GM12878 (cell line): ENCODE results near the gene ARX. TPM values are rescaled to one million over a fixed set of nuclear protein-coding genes. Genes with fewer than 3 reads are reported as not detected.
A peak's percentile ranks its signal among the peaks of the same experiment; 100 is the strongest.

Experiments
- ATAC-seq: fragments of 200-7000 bp; cut with Tn5 transposase; 3 replicates; pipeline ENCODE4 v1.9.1; 2020; ENCODE audit warnings: mild to moderate bottlenecking, moderate library complexity
- BruUV-seq: library from RNA; stranded (reverse); fragments of 400-500 nt; replicated peaks from 2 replicates; lab custom pipeline; 2021; lab: Mats Ljungman, UMichigan
- CTCF ChIA-PET: fragments of 300-600 bp; sonication (Branson Sonifier 250); formaldehyde crosslinking; extraction: SDS; loops from one replicate; lab custom pipeline; 2021; ENCODE audit warnings: inconsistent platforms; lab: Yijun Ruan, JAX
- POLR2A ChIA-PET: fragments of 350-600 bp; formaldehyde crosslinking; extraction: SDS; loops from one replicate; lab custom pipeline; 2021; ENCODE audit warnings: inconsistent platforms; lab: Charles Lee
- RAD21 ChIA-PET: fragments of 300-600 bp; sonication (Branson Sonifier 250); formaldehyde crosslinking; loops from one replicate; lab custom pipeline; 2023; ENCODE audit warnings: antibody characterized with exemption; ENCODE audit not compliant: unreplicated experiment; lab: Charles Lee
- SMC1A ChIA-PET: fragments of 300-600 bp; sonication (Branson Sonifier 250); formaldehyde crosslinking; loops from one replicate; lab custom pipeline; 2023; ENCODE audit not compliant: unreplicated experiment, uncharacterized antibody; lab: Charles Lee
- DNase-seq: peaks from one replicate; pipeline ENCODE4 v3.0.0-alpha.2; 2011; ENCODE audit warnings: low read depth, low spot score
- FAIRE-seq: peaks from 3 replicates; lab custom pipeline; 2011; peaks lifted over from hg19 to GRCh38; lab: Jason Lieb, UNC
- H2AFZ ChIP-seq: 2 replicates; pipeline ENCODE4 v1.6.0; 2011; ENCODE audit warnings: low read depth, low read length, control low read depth; ENCODE audit not compliant: control insufficient read depth
- H3K27ac ChIP-seq: 2 replicates; pipeline ENCODE4 v1.5.1; 2011; ENCODE audit warnings: control low read depth; ENCODE audit not compliant: control insufficient read depth, insufficient read depth
- H3K27me3 ChIP-seq, 2 experiments: replicated peaks in 1 of 2; 2 replicates each; pipeline versions ENCODE4 v1.6.0 to v1.6.1; 2011; ENCODE audit warnings: low read length in 1 of 2; ENCODE audit not compliant: control insufficient read depth in 2 of 2, insufficient read depth in 2 of 2
- H3K36me3 ChIP-seq, 2 experiments: 2 replicates each; pipeline ENCODE4 v1.5.1; 2011; ENCODE audit warnings: low read length in 1 of 2; ENCODE audit not compliant: control insufficient read depth in 2 of 2, insufficient read depth in 2 of 2
- H3K4me1 ChIP-seq: 2 replicates; pipeline ENCODE4 v1.6.1; 2011; ENCODE audit warnings: mild to moderate bottlenecking, low read length, moderate library complexity, mixed read lengths; ENCODE audit not compliant: control insufficient read depth, insufficient read depth
- H3K4me2 ChIP-seq: 2 replicates; pipeline ENCODE4 v1.6.0; 2011; ENCODE audit warnings: control low read depth; ENCODE audit not compliant: control insufficient read depth, insufficient read depth
- H3K4me3 ChIP-seq: fragments of 200-600 bp; sonication (generic); 2 replicates; pipeline ENCODE4 v1.5.1; 2016
- H3K79me2 ChIP-seq: 2 replicates; pipeline ENCODE4 v1.6.0; 2011; ENCODE audit warnings: low read length; ENCODE audit not compliant: control insufficient read depth, insufficient read depth
- H3K9ac ChIP-seq: 2 replicates; pipeline ENCODE4 v1.8.0; 2011; ENCODE audit warnings: low read length, control low read depth, mixed read lengths; ENCODE audit not compliant: control insufficient read depth, insufficient read depth
- H3K9me3 ChIP-seq: replicated peaks from 3 replicates; pipeline ENCODE4 v1.5.1; 2011; ENCODE audit warnings: mild to moderate bottlenecking, low read length; ENCODE audit not compliant: control insufficient read depth, insufficient read depth
- H4K20me1 ChIP-seq: 2 replicates; pipeline ENCODE4 v1.6.0; 2011; ENCODE audit not compliant: control insufficient read depth, insufficient read depth
- CBX5 ChIP-seq: sonication (generic); IDR thresholded peaks from 2 replicates; pipeline ENCODE4 v1.6.1; 2016; ENCODE audit warnings: low read depth, moderate library complexity, mild to moderate bottlenecking, inconsistent platforms
- HDAC6 ChIP-seq: fragments of 200-600 bp; sonication (generic); IDR thresholded peaks from one replicate; pipeline ENCODE4 v1.8.0; 2017; ENCODE audit warnings: antibody characterized with exemption; ENCODE audit not compliant: unreplicated experiment
- NFXL1 ChIP-seq: fragments of 450-650 bp; IDR thresholded peaks from 2 replicates; pipeline ENCODE4 v1.6.1; 2017; ENCODE audit warnings: antibody characterized with exemption, mild to moderate bottlenecking, borderline replicate concordance
- STAT3 ChIP-seq: IDR thresholded peaks from 2 replicates; pipeline ENCODE4 v1.6.1; 2011; ENCODE audit warnings: low read depth, low read length, improper control_type of control experiment
- SUZ12 ChIP-seq: fragments of 200-600 bp; sonication (generic); IDR thresholded peaks from one replicate; pipeline ENCODE4 v1.6.1; 2018; ENCODE audit warnings: antibody characterized with exemption, mild to moderate bottlenecking; ENCODE audit not compliant: unreplicated experiment
- ZBED1 ChIP-seq: IDR thresholded peaks from 2 replicates; pipeline ENCODE4 v1.6.1; 2016; ENCODE audit warnings: borderline replicate concordance
- ZNF207 ChIP-seq: fragments of 450-650 bp; IDR thresholded peaks from 2 replicates; pipeline ENCODE4 v1.6.1; 2014; ENCODE audit warnings: antibody characterized with exemption, mild to moderate bottlenecking, borderline replicate concordance
- WGBS: methylation state at CpG from one replicate; pipeline ENCODE4 v1.1.6; 2016; ENCODE audit warnings: low lambda C conversion rate; ENCODE audit not compliant: insufficient replicate concordance, insufficient coverage; ENCODE audit errors: missing lambda C conversion rate; 5-methylcytosine and 5-hydroxymethylcytosine counted together
- in situ Hi-C: fragments of 300-500 bp; cut with MboI; formaldehyde crosslinking; loops from 9 replicates; pipeline ENCODE4 v1.14.3; 2018; ENCODE audit warnings: mixed read lengths
- intact Hi-C: fragments of 100-400 bp; cut with micrococcal nuclease; formaldehyde crosslinking; loops from one replicate; pipeline ENCODE4 v1.14.2; 2022; ENCODE audit not compliant: unreplicated experiment
- polyA plus RNA-seq, 11 experiments: library from polyadenylated mRNA; depleted of rRNA in 4 of 11; unstranded in 6 of 11; stranded (reverse) in 5 of 11; fragments of >200 nt; fragmentation: Nextera tagmentation in 4 of 11; fragmentation: Illumina TruSeq in 1 of 11; extraction: Ambion mirVana in 4 of 11; extraction: Trizol in 1 of 11; gene quantifications; 1 replicate in 1 of 11; 2 replicates in 10 of 11; pipeline versions ENCODE4 v1.2.1 to v1.2.3, GENCODE V29; 2011 to 2016; ENCODE audit warnings: inconsistent platforms in 2 of 11, missing spikeins in 2 of 11, low read depth in 1 of 11
- total RNA-seq, 4 experiments: library from RNA; depleted of rRNA in 3 of 4; stranded (reverse); fragments of >200 nt in 3 of 4; fragmentation: Illumina TruSeq in 1 of 4; extraction: Trizol in 1 of 4; gene quantifications; 2 replicates each; pipeline versions ENCODE4 v1.2.1 to v1.2.3, GENCODE V29; 2013 to 2021

The ARX gene
- total and polyA plus RNA-seq, 10 of the 15 experiments (the other 5 are each of a cell fraction or from before 2014, with no cell fraction given), result 0.03 TPM; not detected in 9

DNA sequence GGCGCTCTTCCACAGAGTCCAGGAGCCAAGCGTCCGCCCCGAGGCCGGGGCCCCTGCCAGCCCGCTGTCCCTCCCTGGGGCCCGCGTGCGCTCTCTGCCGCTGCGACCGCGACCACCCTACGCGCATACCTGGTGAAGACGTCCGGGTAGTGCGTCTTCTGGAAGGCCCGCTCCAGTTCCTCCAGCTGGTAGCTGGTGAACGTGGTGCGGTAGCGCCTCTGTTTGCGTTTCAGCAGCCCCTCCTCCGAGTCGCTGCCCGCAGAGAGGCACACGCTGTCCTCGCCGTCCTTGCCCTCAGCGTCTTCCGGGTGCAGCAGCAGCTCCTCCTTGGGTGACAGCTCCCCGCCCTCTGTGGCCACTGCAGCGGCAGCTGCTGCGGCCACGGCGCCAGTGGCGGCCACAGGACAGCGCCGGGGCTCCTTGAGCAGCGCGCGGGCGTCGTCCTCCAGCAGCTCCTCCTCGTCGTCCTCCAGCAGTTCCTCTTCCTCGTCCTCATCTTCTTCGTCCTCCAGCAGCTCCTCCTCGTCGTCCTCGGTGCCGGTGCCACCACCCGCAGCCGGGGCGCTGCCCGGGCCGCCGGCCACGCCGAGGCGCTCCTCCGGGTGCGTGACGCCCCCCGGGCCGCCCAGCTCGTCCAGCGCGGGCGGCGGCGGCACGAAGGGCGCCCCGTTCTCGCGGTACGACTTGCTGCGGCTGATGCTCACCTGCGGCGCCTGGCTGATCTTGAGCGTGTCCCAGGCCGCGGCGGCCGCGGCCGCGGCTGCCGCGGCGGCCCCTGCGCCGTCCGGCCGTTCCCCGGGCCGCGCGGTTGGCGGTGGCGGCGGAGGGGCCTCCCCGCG, 2.8 kb downstream of the ARX start:
- BruUV-seq, result no TSS peak
- H3K4me3 ChIP-seq, result no peak overlapping the region
- peaks cover 3 to 9% of the 10 kb centered on the region in 2 experiments for H3K27me3 ChIP-seq
- intact Hi-C loops, result no loop called here
- ATAC-seq (peak; percentile 55), DNase-seq (no peak), FAIRE-seq (no peak)
- in situ Hi-C loops, result no loop called here
- H4K20me1 ChIP-seq, result no peaks in the 10 kb centered on the region
- H3K4me2 ChIP-seq, result peak overlapping the region; percentile 74
- no peaks in the 10 kb centered on the region for H3K36me3 ChIP-seq
- TF ChIP-seq STAT3, result no peak
- TF ChIP-seq SUZ12, result peak; percentile 11
- 0 out of 2 replicates have a peak, but pooled peaks have one; percentile 25 for TF ChIP-seq NFXL1
- no peaks in the 10 kb centered on the region; the same call in 2 of the 3 replicates for H3K9me3 ChIP-seq
- SMC1A ChIA-PET, result no interaction called here
- POLR2A ChIA-PET, result no interaction called here
- H3K4me1 ChIP-seq, result no peaks in the 10 kb centered on the region
- H3K79me2 ChIP-seq, result no peaks in the 10 kb centered on the region
- WGBS, result 45% methylated on average over 84 of the region's 105 CpGs
- RAD21 ChIA-PET, result no interaction called here
- H3K9ac ChIP-seq, result no peak overlapping the region
- H2AFZ ChIP-seq, result peak overlapping the region; percentile 15; the same call in 1 of the 2 replicates
- H3K27ac ChIP-seq, result no peak overlapping the region
- CTCF ChIA-PET, result no interaction called here

DNA sequence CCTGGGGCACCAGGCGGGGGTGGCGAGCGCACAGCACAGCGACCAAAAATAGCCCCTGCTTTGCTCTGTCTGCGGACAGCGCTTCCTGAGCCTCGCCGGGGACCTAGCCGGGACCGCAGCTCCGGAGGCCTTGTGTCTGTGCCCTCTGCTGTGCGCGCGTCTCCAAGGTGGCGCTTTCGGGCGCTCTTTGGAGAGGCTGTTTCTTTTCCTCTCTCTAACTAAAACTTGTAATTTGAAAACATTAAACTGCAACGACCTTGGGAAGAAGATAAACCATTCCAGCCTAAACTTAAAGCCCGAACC, 3.4 kb downstream of the ARX start:
- WGBS, result 34% methylated on average over 19 of the region's 19 CpGs
- POLR2A ChIA-PET, result no interaction called here
- CTCF ChIA-PET, result no interaction called here
- SMC1A ChIA-PET, result no interaction called here
- Histone ChIP-seq H4K20me1 (no peaks in the 10 kb centered on the region), H3K9ac (no peak overlapping the region), H3K36me3 (no peaks in the 10 kb centered on the region), H3K4me3 (no peak overlapping the region), H3K27me3 (peaks cover 3 to 12% of the 10 kb centered on the region in 2 experiments), H3K27ac (no peak overlapping the region), H3K4me2 (peak overlapping the region; percentile 74; the same call in 1 of the 2 replicates), H3K9me3 (no peaks in the 10 kb centered on the region; the same call in 2 of the 3 replicates), H3K79me2 (no peaks in the 10 kb centered on the region), H3K4me1 (no peaks in the 10 kb centered on the region), H2AFZ (no peak overlapping the region)
- TF ChIP-seq ZBED1, result no peak
- peak; percentile 22 for TF ChIP-seq SUZ12
- no peak for TF ChIP-seq CBX5
- TF ChIP-seq ZNF207, result no peak
- TF ChIP-seq HDAC6, result peak; percentile 92
- FAIRE-seq (no peak), DNase-seq (no peak), ATAC-seq (peak; percentile 42; the same call in 2 of the 3 replicates)
- intact Hi-C loops (no loop called here), in situ Hi-C loops (no loop called here)
- RAD21 ChIA-PET, result no interaction called here
- BruUV-seq, result no TSS peak
